Spleen (tissue), 11 donors: Measurements from ENCODE around the gene RPTOR. TPM values are rescaled to one million over a fixed set of nuclear protein-coding genes. Genes with fewer than 3 reads are reported as not detected.

ENCODE experiments used
- DNase-seq: peaks from one replicate; pipeline ENCODE4 v3.0.0-alpha.2; 2020
- H3K27ac ChIP-seq, 8 donors: fragments of 200-600 bp; sonication (generic) in 7 of 8; 1 replicate in 4 of 8; 2 replicates in 4 of 8; pipeline versions ENCODE4 v1.5.0 to v1.8.0; 2016 to 2021; ENCODE audit warnings: inconsistent platforms in 4 of 8, mild to moderate bottlenecking in 4 of 8, moderate library complexity in 1 of 8
- H3K27me3 ChIP-seq, 7 donors: fragments of 200-600 bp; sonication (generic) in 6 of 7; replicated peaks in 1 of 7; 1 replicate in 4 of 7; 2 replicates in 3 of 7; pipeline versions ENCODE4 v1.5.0 to v1.8.0; 2016 to 2021; ENCODE audit warnings: inconsistent platforms in 3 of 7, mild to moderate bottlenecking in 1 of 7
- H3K36me3 ChIP-seq, 6 donors: fragments of 200-600 bp; sonication (generic) in 5 of 6; 1 replicate in 4 of 6; 2 replicates in 2 of 6; pipeline versions ENCODE4 v1.5.0 to v1.8.0; 2016 to 2021; ENCODE audit warnings: inconsistent platforms in 2 of 6
- H3K4me1 ChIP-seq, 6 donors: fragments of 200-600 bp; sonication (generic) in 5 of 6; 1 replicate in 3 of 6; 2 replicates in 3 of 6; pipeline versions ENCODE4 v1.5.0 to v1.8.0; 2016 to 2021; ENCODE audit warnings: inconsistent platforms in 3 of 6
- H3K4me3 ChIP-seq, 8 donors: fragments of 200-600 bp; sonication (generic) in 7 of 8; 1 replicate in 4 of 8; 2 replicates in 4 of 8; pipeline versions ENCODE4 v1.5.0 to v1.8.0; 2016 to 2021; ENCODE audit warnings: inconsistent platforms in 4 of 8, mild to moderate bottlenecking in 4 of 8, moderate library complexity in 2 of 8
- H3K9me3 ChIP-seq, 8 donors: fragments of 200-600 bp; sonication (generic) in 7 of 8; 1 replicate in 4 of 8; 2 replicates in 4 of 8; pipeline versions ENCODE4 v1.5.0 to v1.8.0; 2016 to 2021; ENCODE audit warnings: inconsistent platforms in 4 of 8
- POLR2A ChIP-seq, 3 donors: fragments of 450-650 bp; IDR thresholded peaks; one replicate each; pipeline ENCODE4 v1.5.1; 2017; ENCODE audit warnings: antibody characterized with exemption in 3 of 3, mild to moderate bottlenecking in 1 of 3
- POLR2AphosphoS5 ChIP-seq, 3 donors: sonication (generic); formaldehyde crosslinking; IDR thresholded peaks; one replicate each; pipeline ENCODE4 v1.5.1; 2017; ENCODE audit warnings: antibody characterized with exemption in 3 of 3
- WGBS, 5 donors: extraction: QIAGEN DNeasy Blood & Tissue Kit in 3 of 5; methylation state at CpG; one replicate each; pipeline versions ENCODE4 v1.1.5 to v1.1.7; 2013 to 2018; 5-methylcytosine and 5-hydroxymethylcytosine counted together
- intact Hi-C: fragments of 100-400 bp; cut with DNase I; formaldehyde crosslinking; loops from one replicate; pipeline ENCODE4 v1.15.0; 2023; ENCODE audit warnings: low total_unique reads
- polyA plus RNA-seq, 3 donors: library from polyadenylated mRNA; stranded (reverse); fragments of 200-250 nt; gene quantifications; one replicate each; pipeline ENCODE4 v1.2.1, GENCODE V29; 2013
- total RNA-seq, 7 donors: library from RNA; depleted of rRNA in 3 of 7; stranded (reverse); fragments of >200 nt in 3 of 7; fragmentation: NEBNext Ultra II Directional in 4 of 7; extraction: Animal tissue kit (Norgen Biotek cat#: 25700) in 4 of 7; gene quantifications; one replicate each; pipeline versions ENCODE4 v1.1.0 to v1.2.1, GENCODE V29; 2016 to 2021
- TF ChIP-seq, protein P1 (sequence below), 11 experiments: fragments of 200-600 bp in 7 of 11; fragments of 450-650 bp in 4 of 11; sonication (generic) in 4 of 11; IDR thresholded peaks in 8 of 11; conservative IDR thresholded peaks in 3 of 11; 1 replicate in 7 of 11; 2 replicates in 4 of 11; pipeline versions ENCODE4 v1.4.0 to v1.8.0; 2016 to 2021; ENCODE audit warnings: antibody characterized with exemption in 11 of 11, inconsistent platforms in 4 of 11, mild to moderate bottlenecking in 1 of 11
- donor health status: healthy with polysubstance abuse.
- donor health status: DM: no; HTN: no; CAD: no; lungs with moderate emphysema.
- donor health status: DM: no; HTN: no; CAD: no.
- donor health status: Bipolar disorder and iron deficiency.
- donor health status: healthy.
- donor health status: DM: no; HTN: no; CAD: no.
- donor health status: DM: yes; HTN: yes; CAD: no.

Gene RPTOR
- total and polyA plus RNA-seq, 10 donors: 3.1 to 61.2 (median 40.7) TPM

DNA sequence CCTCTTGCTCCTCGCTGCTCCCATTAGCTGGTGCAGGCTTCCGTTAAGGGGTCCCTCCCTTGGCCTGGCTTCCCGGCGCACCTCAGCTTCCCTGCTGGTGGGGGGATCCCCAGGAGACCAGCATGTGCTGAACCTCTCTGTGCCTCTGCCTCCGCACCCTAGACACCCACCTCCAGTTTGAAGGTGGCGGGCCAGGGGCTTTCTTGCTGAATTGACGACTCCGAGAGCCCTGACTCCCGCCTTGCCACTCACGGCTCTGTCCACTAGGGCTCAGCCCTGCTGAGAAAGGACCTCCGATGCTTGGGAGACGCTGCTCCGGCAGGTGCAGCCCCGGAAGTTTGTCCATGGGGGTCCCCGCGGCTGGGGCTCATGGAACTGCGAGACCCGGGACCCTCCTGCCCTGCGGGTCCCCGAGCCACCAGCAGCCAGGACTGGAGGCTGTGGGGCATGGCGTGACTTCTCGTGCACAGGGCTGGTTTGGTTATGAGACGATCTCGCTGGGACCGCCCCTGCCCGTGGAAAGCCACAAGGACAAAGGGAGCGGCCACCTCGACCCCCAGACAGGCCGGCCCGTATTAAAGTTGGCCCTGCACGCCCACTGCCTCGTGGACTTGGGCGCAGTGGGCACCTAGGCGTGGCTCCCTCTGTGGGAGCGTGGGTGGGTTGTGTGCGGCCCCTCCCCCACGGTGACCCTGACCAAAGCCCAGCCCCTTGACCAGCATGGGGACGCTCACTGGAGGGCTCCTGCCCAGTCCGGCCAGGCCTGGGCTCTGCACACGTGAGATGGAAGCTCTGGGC lies 455.1 kb downstream of the RPTOR start:
- Histone ChIP-seq H3K27me3 (peaks cover 0 to 38% (median 18%) of the 10 kb centered on the region in 7 donors), H3K4me1 (peaks cover 9 to 55% (median 30%) of the 10 kb centered on the region in 6 donors), H3K27ac (no peak overlapping the region), H3K36me3 (peaks cover 5 to 63% (median 55%) of the 10 kb centered on the region in 6 donors), H3K4me3 (no peak overlapping the region), H3K9me3 (no peaks in the 10 kb centered on the region)
- 92 to 96% (median 95%) methylated on average over 10 to 40 of the region's 40 CpGs for WGBS, 5 donors
- DNase-seq: peak; percentile 51
- TF ChIP-seq, protein P1, sequence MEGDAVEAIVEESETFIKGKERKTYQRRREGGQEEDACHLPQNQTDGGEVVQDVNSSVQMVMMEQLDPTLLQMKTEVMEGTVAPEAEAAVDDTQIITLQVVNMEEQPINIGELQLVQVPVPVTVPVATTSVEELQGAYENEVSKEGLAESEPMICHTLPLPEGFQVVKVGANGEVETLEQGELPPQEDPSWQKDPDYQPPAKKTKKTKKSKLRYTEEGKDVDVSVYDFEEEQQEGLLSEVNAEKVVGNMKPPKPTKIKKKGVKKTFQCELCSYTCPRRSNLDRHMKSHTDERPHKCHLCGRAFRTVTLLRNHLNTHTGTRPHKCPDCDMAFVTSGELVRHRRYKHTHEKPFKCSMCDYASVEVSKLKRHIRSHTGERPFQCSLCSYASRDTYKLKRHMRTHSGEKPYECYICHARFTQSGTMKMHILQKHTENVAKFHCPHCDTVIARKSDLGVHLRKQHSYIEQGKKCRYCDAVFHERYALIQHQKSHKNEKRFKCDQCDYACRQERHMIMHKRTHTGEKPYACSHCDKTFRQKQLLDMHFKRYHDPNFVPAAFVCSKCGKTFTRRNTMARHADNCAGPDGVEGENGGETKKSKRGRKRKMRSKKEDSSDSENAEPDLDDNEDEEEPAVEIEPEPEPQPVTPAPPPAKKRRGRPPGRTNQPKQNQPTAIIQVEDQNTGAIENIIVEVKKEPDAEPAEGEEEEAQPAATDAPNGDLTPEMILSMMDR (IDR thresholded peaks at IDR 0.05 in 8 of 11, conservative IDR thresholded peaks at IDR 0.05 in 3 of 11): no peak
- TF ChIP-seq POLR2AphosphoS5 (IDR thresholded peaks at IDR 0.05): peak in 1 of 3 donors; percentile 1
- no peak for TF ChIP-seq POLR2A (IDR thresholded peaks at IDR 0.05)
- intact Hi-C loops: loop anchor here (10.0 kb wide), 1 partner anchor 95 kb away; no protein-coding TSS in a partner anchor

- TF ChIP-seq, protein P1 (IDR thresholded peaks at IDR 0.05 in 8 of 11, conservative IDR thresholded peaks at IDR 0.05 in 3 of 11): no peak
- TF ChIP-seq POLR2AphosphoS5 (IDR thresholded peaks at IDR 0.05) (peak in 1 of 3 donors; percentile 54), POLR2A (IDR thresholded peaks at IDR 0.05) (no peak)
- WGBS, 5 donors: 92 to 95% (median 94%) methylated on average over 8 of the region's 8 CpGs; no CpG with 5 or more reads in 1 of the 5 donors
- Histone ChIP-seq H3K9me3 (no peaks in the 10 kb centered on the region), H3K4me1 (peaks cover 9 to 54% (median 30%) of the 10 kb centered on the region in 6 donors), H3K36me3 (peaks cover 5 to 58% (median 51%) of the 10 kb centered on the region in 6 donors), H3K27me3 (peaks cover 0 to 43% (median 24%) of the 10 kb centered on the region in 7 donors), H3K4me3 (no peak overlapping the region), H3K27ac (no peak overlapping the region)
- intact Hi-C loops: no loop called here
- DNase-seq: peak; percentile 58
These were observed 455.6 kb downstream of the RPTOR start for GRCh38 chr17:81000334-81000630.

DNA sequence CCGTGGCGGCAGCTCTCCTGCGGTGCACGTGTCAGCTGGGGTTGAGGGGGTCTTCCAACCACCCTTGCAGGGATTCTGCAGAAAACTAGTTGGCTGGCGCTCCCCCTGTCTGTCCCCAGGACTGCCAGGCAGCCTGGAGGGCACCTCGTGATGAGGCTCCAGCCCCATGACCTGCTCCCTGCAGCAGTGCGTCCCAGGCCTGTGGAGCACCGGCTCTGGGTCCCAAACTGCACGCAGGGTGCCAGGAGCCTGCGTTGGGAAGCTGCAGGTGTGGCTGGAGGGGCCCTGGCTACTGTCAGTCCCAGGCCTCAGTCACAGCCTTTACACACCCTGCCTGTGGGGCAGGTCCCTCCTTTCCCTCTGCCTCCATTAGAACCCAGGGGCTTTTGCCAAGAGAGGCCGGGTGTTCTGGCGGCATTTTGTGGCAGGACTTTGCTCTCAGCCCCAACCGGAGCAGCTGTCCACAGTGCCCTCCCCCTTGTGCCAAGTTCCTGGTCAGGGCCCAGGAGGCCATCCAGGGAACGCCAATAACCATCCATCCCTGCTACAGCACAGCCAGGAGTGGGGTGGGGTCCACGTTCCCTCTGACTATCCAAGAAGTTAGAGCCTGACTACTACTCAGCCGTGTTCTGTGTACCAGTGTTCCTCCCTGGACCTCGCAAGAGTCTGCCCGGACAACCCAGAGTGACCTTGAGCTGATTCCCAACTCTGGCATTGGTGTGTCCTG lies 456.2 kb downstream of the RPTOR start:
- no peak overlapping the region for H3K27ac ChIP-seq
- intact Hi-C loops: no loop called here
- peak; percentile 76 for DNase-seq
- H3K36me3 ChIP-seq: peaks cover 5 to 52% (median 46%) of the 10 kb centered on the region in 6 donors
- TF ChIP-seq, protein P1 (IDR thresholded peaks at IDR 0.05 in 8 of 11, conservative IDR thresholded peaks at IDR 0.05 in 3 of 11): no peak
- no peak for TF ChIP-seq POLR2A (IDR thresholded peaks at IDR 0.05)
- TF ChIP-seq POLR2AphosphoS5 (IDR thresholded peaks at IDR 0.05): no peak
- no peaks in the 10 kb centered on the region for H3K9me3 ChIP-seq
- peaks cover 0 to 48% (median 25%) of the 10 kb centered on the region in 7 donors for H3K27me3 ChIP-seq
- WGBS, 5 donors: 72 to 92% (median 87%) methylated on average over 6 to 18 of the region's 18 CpGs
- no peak overlapping the region for H3K4me3 ChIP-seq
- H3K4me1 ChIP-seq: peaks cover 9 to 53% (median 30%) of the 10 kb centered on the region in 6 donors

- H3K27me3 ChIP-seq: peaks cover 0 to 60% (median 25%) of the 10 kb centered on the region in 7 donors
- no peaks in the 10 kb centered on the region for H3K9me3 ChIP-seq
- intact Hi-C loops: no loop called here
- H3K4me3 ChIP-seq: no peak overlapping the region
- H3K4me1 ChIP-seq: peaks cover 9 to 53% (median 30%) of the 10 kb centered on the region in 6 donors
- TF ChIP-seq, protein P1 (IDR thresholded peaks at IDR 0.05 in 8 of 11, conservative IDR thresholded peaks at IDR 0.05 in 3 of 11): no peak
- no peak for TF ChIP-seq POLR2A (IDR thresholded peaks at IDR 0.05)
- TF ChIP-seq POLR2AphosphoS5 (IDR thresholded peaks at IDR 0.05): no peak
- peaks cover 5 to 40% (median 34%) of the 10 kb centered on the region in 6 donors for H3K36me3 ChIP-seq
- WGBS, 5 donors: 77 to 82% (median 80%) methylated on average over 10 of the region's 10 CpGs
- peak; percentile 41 for DNase-seq
- H3K27ac ChIP-seq: no peak overlapping the region
These were observed 457.4 kb downstream of the RPTOR start for GRCh38 chr17:81002013-81002384.
